Activated T-helper 17 cell treated with anti-CD3 and anti-CD28 coated beads, Interleukin-2, amount 50 U/mL, for 72 hours (primary cell): ENCODE measurements around the gene CELSR3. TPM values are rescaled to one million over a fixed set of nuclear protein-coding genes. Genes with fewer than 3 reads are reported as not detected.
A peak's percentile ranks its signal among the peaks of the same experiment; 100 is the strongest.

Source experiments
- ATAC-seq: fragments of 150-1000 bp; cut with Tn5 transposase; replicated peaks from 2 replicates; pipeline ENCODE4 v1.10.0; 2021; ENCODE audit warnings: mild to moderate bottlenecking, moderate library complexity
- H3K27ac Mint-ChIP-seq: one replicate; pipeline ENCODE4 v1.8.0; 2022; ENCODE audit warnings: mixed read lengths
- H3K27me3 Mint-ChIP-seq: one replicate; pipeline ENCODE4 v1.8.0; 2022; ENCODE audit warnings: mixed read lengths
- H3K36me3 Mint-ChIP-seq: one replicate; pipeline ENCODE4 v1.8.0; 2022; ENCODE audit warnings: low read depth, mild to moderate bottlenecking, mixed read lengths
- H3K4me1 Mint-ChIP-seq: one replicate; pipeline ENCODE4 v1.8.0; 2022; ENCODE audit warnings: mixed read lengths
- H3K4me3 Mint-ChIP-seq: one replicate; pipeline ENCODE4 v1.8.0; 2022; ENCODE audit warnings: mild to moderate bottlenecking, mixed read lengths
- H3K9me3 Mint-ChIP-seq: one replicate; pipeline ENCODE4 v1.8.0; 2022; ENCODE audit warnings: mixed read lengths
- total RNA-seq, 2 donors: library from RNA; stranded (reverse); gene quantifications; one replicate each; pipeline ENCODE4 v1.2.3, GENCODE V29; 2022

The CELSR3 gene
- total RNA-seq, 2 donors from 2014 or later: 20.3 to 27.1 TPM

GRCh38 chr3:48597408-48597800 lies 65.3 kb downstream of the CELSR3 start:
- Mint-ChIP-seq H3K27ac (no peak overlapping the region), H3K36me3 (peaks cover 39% of the 10 kb centered on the region), H3K9me3 (no peaks in the 10 kb centered on the region), H3K4me3 (no peak overlapping the region), H3K4me1 (peaks cover 4% of the 10 kb centered on the region), H3K27me3 (peaks cover 15% of the 10 kb centered on the region)
- no peak for ATAC-seq

GRCh38 chr3:48596676-48597407 lies 65.8 kb downstream of the CELSR3 start:
- no peak for ATAC-seq
- Mint-ChIP-seq H3K36me3 (peaks cover 33% of the 10 kb centered on the region), H3K9me3 (no peaks in the 10 kb centered on the region), H3K27ac (no peak overlapping the region), H3K4me3 (no peak overlapping the region), H3K27me3 (peaks cover 15% of the 10 kb centered on the region), H3K4me1 (peaks cover 4% of the 10 kb centered on the region)

DNA sequence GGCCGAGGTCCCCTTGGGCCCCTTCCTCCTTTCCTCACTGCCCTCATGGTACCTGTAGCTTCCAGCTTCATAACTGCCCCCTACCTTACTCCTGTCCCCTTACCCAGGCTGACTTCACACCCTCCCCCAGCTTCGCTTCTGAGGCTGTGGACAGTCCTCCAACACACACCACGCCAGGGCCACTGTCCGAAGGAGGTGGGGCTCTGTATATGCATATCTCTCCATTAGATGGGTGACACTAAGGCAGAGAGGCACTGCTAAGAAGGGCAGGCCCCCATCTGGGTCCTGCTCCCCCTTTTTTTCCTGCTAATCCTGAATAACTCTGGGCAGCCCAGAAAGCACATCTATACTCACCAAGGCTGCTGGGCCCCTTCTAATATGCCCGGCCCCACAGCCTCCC lies 66.5 kb downstream of the CELSR3 start:
- H3K27ac Mint-ChIP-seq: peak overlapping the region; percentile 4
- peaks cover 15% of the 10 kb centered on the region for H3K27me3 Mint-ChIP-seq
- peaks cover 26% of the 10 kb centered on the region for H3K36me3 Mint-ChIP-seq
- H3K9me3 Mint-ChIP-seq: no peaks in the 10 kb centered on the region
- peaks cover 5% of the 10 kb centered on the region for H3K4me1 Mint-ChIP-seq
- no peak overlapping the region for H3K4me3 Mint-ChIP-seq
- ATAC-seq: no peak

DNA sequence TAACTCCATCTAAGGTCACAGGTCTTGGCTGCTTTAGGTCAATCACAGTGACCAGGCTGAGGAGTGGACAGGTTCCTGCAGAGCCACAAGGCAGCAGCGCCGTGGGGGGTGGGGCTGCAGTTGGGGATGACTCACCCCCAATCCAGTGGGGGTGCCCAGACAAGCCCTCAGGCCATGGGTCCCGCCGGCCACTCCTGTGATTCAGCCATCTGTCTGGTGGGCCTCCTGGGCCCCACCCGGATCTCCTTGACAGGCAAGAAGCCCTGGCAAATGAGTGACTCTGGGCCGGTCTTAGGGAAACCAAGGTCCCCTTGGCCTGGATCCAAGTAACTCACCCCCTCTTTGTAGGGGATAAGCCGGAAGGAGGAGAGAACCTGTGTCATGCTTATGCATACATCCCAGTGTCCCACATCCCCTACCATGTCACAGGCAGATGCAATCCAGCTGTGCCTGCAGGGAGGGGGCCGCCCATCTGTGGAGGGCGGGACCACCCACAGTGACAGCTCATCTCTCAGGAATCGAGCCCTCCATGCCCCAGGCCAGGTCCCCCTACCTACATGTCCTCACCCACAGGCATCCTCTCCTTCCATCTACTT lies 67.1 kb downstream of the CELSR3 start:
- Mint-ChIP-seq H3K9me3 (no peaks in the 10 kb centered on the region), H3K27me3 (peaks cover 20% of the 10 kb centered on the region), H3K4me1 (peaks cover 10% of the 10 kb centered on the region), H3K4me3 (no peak overlapping the region), H3K27ac (peak overlapping the region; percentile 4), H3K36me3 (peaks cover 21% of the 10 kb centered on the region)
- no peak for ATAC-seq

- Mint-ChIP-seq H3K27ac (peak within 1 kb of the TSS; percentile 4), H3K4me1 (peaks cover 10% of the 10 kb centered on the region), H3K27me3 (peaks cover 23% of the 10 kb centered on the region), H3K9me3 (no peaks in the 10 kb centered on the region), H3K4me3 (no peak within 1 kb of the TSS), H3K36me3 (peaks cover 16% of the 10 kb centered on the region)
- no peak for ATAC-seq
Observed at GRCh38 chr3:48595075-48595525, 67.6 kb downstream of the CELSR3 start, which contains the start of gene COL7A1. COL7A1 (minus strand) TSS chr3:48595329; CDS start chr3:48595159, 170 bp downstream.

DNA sequence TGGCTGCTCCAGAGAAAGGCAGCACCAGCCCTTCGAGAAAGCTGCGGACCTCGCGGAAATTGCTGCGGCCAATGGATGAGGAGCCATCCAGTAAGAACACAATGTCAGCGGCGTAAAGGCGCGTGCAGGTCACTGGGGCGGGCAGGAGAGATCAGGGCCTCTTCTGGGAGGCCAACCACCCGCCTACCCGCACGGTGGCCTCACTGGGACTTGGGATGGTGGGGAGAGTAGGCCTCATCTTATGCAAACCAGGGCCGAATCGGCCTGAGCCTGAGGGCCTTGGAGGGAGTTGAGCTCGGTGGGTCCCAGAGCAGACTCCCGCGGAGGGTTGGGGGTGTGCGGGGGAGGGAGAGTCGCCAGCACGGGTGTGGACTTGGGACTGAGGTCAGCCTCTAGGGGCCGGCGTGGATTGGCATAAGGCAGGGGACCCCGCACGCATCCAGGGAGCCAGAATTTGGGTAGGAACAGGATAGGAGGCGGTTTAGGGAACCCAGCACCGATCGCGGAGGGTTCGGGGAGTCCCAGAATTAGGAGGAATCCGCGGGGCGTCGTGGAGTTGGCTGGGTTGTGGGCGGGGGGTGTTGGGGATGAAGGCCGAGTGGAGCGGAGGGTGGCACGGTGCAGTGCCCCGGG lies 68.2 kb downstream of the CELSR3 start:
- Mint-ChIP-seq H3K27ac (no peak overlapping the region), H3K36me3 (peaks cover 10% of the 10 kb centered on the region)
- ATAC-seq: no peak

DNA sequence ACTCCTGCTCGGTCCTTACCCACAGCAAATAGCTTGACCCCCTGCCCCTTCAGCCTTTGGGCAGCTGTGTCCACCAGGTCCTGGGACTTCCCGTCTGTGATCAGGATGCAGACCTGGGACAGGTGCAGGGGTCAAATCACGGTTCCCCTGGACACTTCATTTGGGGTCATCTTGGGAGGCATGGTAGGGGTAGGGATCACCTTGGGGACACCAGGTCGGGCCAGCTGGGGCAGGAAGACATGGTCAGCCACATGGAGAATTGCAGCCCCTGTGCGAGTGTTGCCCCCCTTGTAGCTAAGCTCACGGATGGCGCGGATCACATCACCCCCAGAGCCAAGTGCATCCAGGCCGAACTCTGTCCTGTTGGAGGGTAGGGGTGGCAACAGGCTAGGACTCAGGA lies 69.3 kb downstream of the CELSR3 start:
- Mint-ChIP-seq H3K27ac (no peak overlapping the region), H3K9me3 (no peaks in the 10 kb centered on the region), H3K27me3 (peaks cover 37% of the 10 kb centered on the region), H3K36me3 (no peaks in the 10 kb centered on the region), H3K4me3 (no peak overlapping the region), H3K4me1 (peaks cover 10% of the 10 kb centered on the region)
- no peak for ATAC-seq

More for the DNA sequence above, 68.2 kb downstream of the CELSR3 start:
- Mint-ChIP-seq H3K27me3 (peaks cover 28% of the 10 kb centered on the region), H3K9me3 (no peaks in the 10 kb centered on the region), H3K4me1 (peaks cover 10% of the 10 kb centered on the region), H3K4me3 (no peak overlapping the region)

GRCh38 chr3:48592519-48593087 lies 70.1 kb downstream of the CELSR3 start:
- no peaks in the 10 kb centered on the region for H3K36me3 Mint-ChIP-seq
- H3K4me1 Mint-ChIP-seq: peaks cover 10% of the 10 kb centered on the region
- H3K27ac Mint-ChIP-seq: no peak overlapping the region
- ATAC-seq: no peak
- H3K27me3 Mint-ChIP-seq: peaks cover 37% of the 10 kb centered on the region
- no peaks in the 10 kb centered on the region for H3K9me3 Mint-ChIP-seq
- no peak overlapping the region for H3K4me3 Mint-ChIP-seq

GRCh38 chr3:48591886-48592518 lies 70.7 kb downstream of the CELSR3 start:
- Mint-ChIP-seq H3K4me1 (peaks cover 10% of the 10 kb centered on the region), H3K4me3 (no peak overlapping the region)

DNA sequence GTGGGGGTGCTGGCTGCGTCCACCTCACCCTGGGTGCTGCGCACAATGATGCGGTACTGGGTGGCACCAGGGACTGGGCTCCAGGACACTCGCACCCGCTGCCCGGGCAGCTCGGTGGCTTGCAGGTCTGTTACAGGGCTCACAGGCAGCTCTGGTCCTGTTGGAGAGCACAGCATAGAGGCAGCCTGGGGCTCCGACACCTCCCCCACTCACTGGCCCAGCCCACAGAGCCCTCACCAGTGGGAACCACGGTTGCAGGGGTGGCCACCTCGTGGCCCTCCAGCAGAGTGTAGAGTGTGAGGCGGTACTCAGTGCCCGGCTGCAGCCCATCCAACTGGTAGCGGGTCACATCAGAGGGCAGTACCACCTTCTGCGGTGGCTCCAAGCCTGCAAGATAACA lies 71.2 kb downstream of the CELSR3 start:
- peaks cover 10% of the 10 kb centered on the region for H3K4me1 Mint-ChIP-seq
- no peaks in the 10 kb centered on the region for H3K36me3 Mint-ChIP-seq
- no peak overlapping the region for H3K4me3 Mint-ChIP-seq

More at GRCh38 chr3:48591886-48592518, 70.7 kb downstream of the CELSR3 start:
- Mint-ChIP-seq H3K9me3 (no peaks in the 10 kb centered on the region), H3K27ac (no peak overlapping the region), H3K27me3 (peaks cover 37% of the 10 kb centered on the region), H3K36me3 (no peaks in the 10 kb centered on the region)
- no peak for ATAC-seq

GRCh38 chr3:48588230-48588629 lies 74.5 kb downstream of the CELSR3 start:
- Mint-ChIP-seq H3K36me3 (no peaks in the 10 kb centered on the region), H3K27me3 (peaks cover 30% of the 10 kb centered on the region), H3K4me1 (peaks cover 6% of the 10 kb centered on the region), H3K9me3 (no peaks in the 10 kb centered on the region), H3K27ac (no peak overlapping the region), H3K4me3 (no peak overlapping the region)
- no peak for ATAC-seq

More for the DNA sequence above, 71.2 kb downstream of the CELSR3 start:
- Mint-ChIP-seq H3K9me3 (no peaks in the 10 kb centered on the region), H3K27me3 (peaks cover 39% of the 10 kb centered on the region), H3K27ac (no peak overlapping the region)
- no peak for ATAC-seq

DNA sequence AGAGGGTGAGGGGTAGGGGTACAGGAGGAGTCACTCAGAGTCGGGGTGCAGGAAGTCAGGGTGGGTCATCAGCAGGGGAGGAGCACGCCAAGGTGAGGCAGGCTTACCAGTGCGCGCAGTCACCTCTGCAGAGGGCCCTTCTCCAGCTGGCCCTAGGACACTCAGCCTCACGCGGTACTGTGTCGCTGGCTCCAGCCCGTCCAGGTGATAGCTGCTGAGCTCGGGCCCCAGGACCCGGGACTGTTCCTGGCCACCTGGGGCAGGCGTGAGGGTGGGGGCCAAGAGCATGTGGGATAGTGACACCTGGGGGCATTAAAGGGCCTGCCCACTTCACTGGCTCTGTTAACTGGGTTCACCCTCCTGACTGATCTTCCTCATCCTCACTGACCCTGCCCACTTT lies 75.0 kb downstream of the CELSR3 start:
- Mint-ChIP-seq H3K27me3 (peaks cover 27% of the 10 kb centered on the region), H3K36me3 (no peaks in the 10 kb centered on the region), H3K9me3 (no peaks in the 10 kb centered on the region), H3K4me1 (peaks cover 6% of the 10 kb centered on the region), H3K27ac (no peak overlapping the region), H3K4me3 (no peak overlapping the region)
- ATAC-seq: no peak
